Suppressor macrophage treated with lipopolysaccharide for 1 hour (primary cell): ENCODE measurements around the gene VCAM1.
"Not testable (repeated sequence)": the region's sequence is repeated elsewhere in the genome, so short reads cannot be mapped to it uniquely, and the experiment has no call there.

ENCODE experiments used
- DNase-seq, 3 donors: peaks; one replicate each; pipeline ENCODE4 v3.0.0-alpha.2; 2020 to 2022

VCAM1 gene

GRCh38 chr1:100780814-100781213 is 61.3 kb downstream of the VCAM1 start:
- DNase-seq = no peak

GRCh38 chr1:100781728-100782127 is 62.2 kb downstream of the VCAM1 start:
- not testable (repeated sequence) for DNase-seq

GRCh38 chr1:100782473-100783039 is 63.0 kb downstream of the VCAM1 start:
- peak; percentile 35 to 60 (median 51) for DNase-seq

GRCh38 chr1:100785470-100786052 is 66.0 kb downstream of the VCAM1 start:
- no peak for DNase-seq

- DNase-seq = no peak
These were observed 67.3 kb downstream of the VCAM1 start for GRCh38 chr1:100786870-100787269.
